HepG2 (cell line): ENCODE measurements around the gene TMBIM1. TPM values are rescaled to one million over a fixed set of nuclear protein-coding genes. Genes with fewer than 3 reads are reported as not detected.

Source experiments
- ATF7 ChIP-seq, 2 experiments: fragments of 450-650 bp in 1 of 2; sonication (generic) in 1 of 2; formaldehyde crosslinking in 1 of 2; IDR thresholded peaks; 2 replicates each; pipeline versions ENCODE4 v1.4.0 to v1.6.1; 2016 to 2020; ENCODE audit warnings: antibody characterized with exemption in 1 of 2, mild to moderate bottlenecking in 1 of 2, missing genetic modification reagents in 1 of 2
- BRCA1 ChIP-seq: sonication (generic); formaldehyde crosslinking; IDR thresholded peaks from 2 replicates; pipeline ENCODE4 v1.4.0; 2020; ENCODE audit warnings: missing genetic modification reagents
- ELF1 ChIP-seq: sonication (generic); formaldehyde crosslinking; IDR thresholded peaks from 2 replicates; pipeline ENCODE4 v1.4.0; 2020; ENCODE audit warnings: missing genetic modification reagents
- EP300 ChIP-seq, 3 experiments: sonication (generic) in 1 of 3; formaldehyde crosslinking in 1 of 3; IDR thresholded peaks; 2 replicates each; pipeline versions ENCODE4 v1.5.1 to v1.6.1; 2011 to 2020; ENCODE audit warnings: low read depth in 2 of 3, low read length in 2 of 3, borderline replicate concordance in 1 of 3, improper control_type of control experiment in 1 of 3, mild to moderate bottlenecking in 1 of 3, missing genetic modification reagents in 1 of 3, moderate library complexity in 1 of 3
- ERF ChIP-seq: IDR thresholded peaks from 2 replicates; pipeline ENCODE4 v1.6.1; 2018; ENCODE audit warnings: missing biosample characterization, missing genetic modification reagents
- FOSL1 ChIP-seq: sonication (generic); formaldehyde crosslinking; IDR thresholded peaks from 2 replicates; pipeline ENCODE4 v1.9.0; 2021; ENCODE audit warnings: missing genetic modification reagents, borderline replicate concordance
- FOXK2 ChIP-seq: fragments of 450-650 bp; IDR thresholded peaks from 2 replicates; pipeline ENCODE4 v1.6.1; 2016
- HDAC1 ChIP-seq: sonication (generic); formaldehyde crosslinking; IDR thresholded peaks from 2 replicates; pipeline ENCODE4 v1.5.1; 2020; ENCODE audit warnings: mild to moderate bottlenecking, missing genetic modification reagents
- HOXA5 ChIP-seq: sonication (generic); formaldehyde crosslinking; IDR thresholded peaks from 2 replicates; pipeline ENCODE4 v1.4.0; 2020; ENCODE audit warnings: missing genetic modification reagents
- KAT7 ChIP-seq: IDR thresholded peaks from 2 replicates; pipeline ENCODE4 v1.6.1; 2018; ENCODE audit warnings: borderline replicate concordance, missing compliant biosample characterization
- KLF11 ChIP-seq: IDR thresholded peaks from 2 replicates; pipeline ENCODE4 v1.6.1; 2016; ENCODE audit warnings: missing compliant biosample characterization
- KLF12 ChIP-seq: sonication (generic); formaldehyde crosslinking; IDR thresholded peaks from 2 replicates; pipeline ENCODE4 v1.4.0; 2020; ENCODE audit warnings: missing genetic modification reagents, borderline replicate concordance
- MBD4 ChIP-seq: IDR thresholded peaks from 2 replicates; pipeline ENCODE4 v1.6.1; 2012; ENCODE audit warnings: low read length, inconsistent platforms, borderline replicate concordance
- NRL ChIP-seq: sonication (generic); formaldehyde crosslinking; IDR thresholded peaks from 2 replicates; pipeline ENCODE4 v1.5.0; 2020; ENCODE audit warnings: missing genetic modification reagents, mild to moderate bottlenecking, moderate library complexity, borderline replicate concordance
- PAX8 ChIP-seq: sonication (generic); formaldehyde crosslinking; IDR thresholded peaks from 2 replicates; pipeline ENCODE4 v1.8.0; 2022; ENCODE audit warnings: mild to moderate bottlenecking, missing genetic modification reagents, borderline replicate concordance
- SPEN ChIP-seq: sonication (generic); formaldehyde crosslinking; IDR thresholded peaks from 2 replicates; pipeline ENCODE4 v1.5.1; 2020; ENCODE audit warnings: low read depth, mild to moderate bottlenecking, missing genetic modification reagents
- WIZ ChIP-seq: sonication (generic); formaldehyde crosslinking; IDR thresholded peaks from 2 replicates; pipeline ENCODE4 v1.5.1; 2020; ENCODE audit warnings: mild to moderate bottlenecking, missing genetic modification reagents
- ZEB1 ChIP-seq: IDR thresholded peaks from 2 replicates; pipeline ENCODE4 v1.6.1; 2012; ENCODE audit warnings: mild to moderate bottlenecking, low read depth, inconsistent platforms; ENCODE audit not compliant: insufficient replicate concordance
- ZNF615 ChIP-seq: sonication (generic); formaldehyde crosslinking; IDR thresholded peaks from 2 replicates; pipeline ENCODE4 v1.5.0; 2020; ENCODE audit warnings: mild to moderate bottlenecking, missing genetic modification reagents, borderline replicate concordance
- ZNF670 ChIP-seq: sonication (generic); formaldehyde crosslinking; IDR thresholded peaks from 2 replicates; pipeline ENCODE4 v1.8.0; 2022; ENCODE audit warnings: mild to moderate bottlenecking, missing genetic modification reagents, borderline replicate concordance
- ZNF816 ChIP-seq: sonication (generic); formaldehyde crosslinking; IDR thresholded peaks from 2 replicates; pipeline ENCODE4 v1.8.0; 2022; ENCODE audit warnings: missing genetic modification reagents, mild to moderate bottlenecking, borderline replicate concordance
- polyA plus RNA-seq, 8 experiments: library from polyadenylated mRNA; depleted of rRNA in 3 of 8; stranded (reverse) in 7 of 8; unstranded in 1 of 8; fragments of >200 nt; fragmentation: Illumina TruSeq in 4 of 8; extraction: Trizol in 4 of 8; gene quantifications; 2 replicates each; pipeline versions ENCODE4 v1.2.1 to v1.2.3, GENCODE V29; 2011 to 2016; ENCODE audit warnings: low read depth in 4 of 8, missing spikeins in 1 of 8, mixed read lengths in 1 of 8; ENCODE audit not compliant: insufficient read depth in 1 of 8
- total RNA-seq, 5 experiments: library from RNA; depleted of rRNA; stranded (reverse); fragments of >200 nt; fragmentation: Illumina TruSeq; extraction: Trizol; gene quantifications; 2 replicates each; pipeline ENCODE4 v1.2.3, GENCODE V29; 2016; ENCODE audit warnings: low read depth in 1 of 5
- TF ChIP-seq, protein P1 (sequence below): sonication (generic); formaldehyde crosslinking; IDR thresholded peaks from 2 replicates; pipeline ENCODE4 v1.8.0; 2022; ENCODE audit warnings: mild to moderate bottlenecking, missing genetic modification reagents, borderline replicate concordance
- TF ChIP-seq, protein P2 (sequence below): sonication (generic); formaldehyde crosslinking; IDR thresholded peaks from 2 replicates; pipeline ENCODE4 v1.5.1; 2020; ENCODE audit warnings: mild to moderate bottlenecking, missing genetic modification reagents, moderate library complexity
- TF ChIP-seq, protein P3 (sequence below): IDR thresholded peaks from 2 replicates; pipeline ENCODE4 v1.6.1; 2016; ENCODE audit warnings: missing genetic modification reagents, missing compliant biosample characterization
- TF ChIP-seq, protein P4 (sequence below): sonication (generic); formaldehyde crosslinking; IDR thresholded peaks from 2 replicates; pipeline ENCODE4 v1.4.0; 2020; ENCODE audit warnings: missing genetic modification reagents

Gene TMBIM1
- total and polyA plus RNA-seq, 2 of the 13 experiments (the other 11 are each of a cell fraction or from before 2014, with no cell fraction given) = 127 to 139 TPM

DNA sequence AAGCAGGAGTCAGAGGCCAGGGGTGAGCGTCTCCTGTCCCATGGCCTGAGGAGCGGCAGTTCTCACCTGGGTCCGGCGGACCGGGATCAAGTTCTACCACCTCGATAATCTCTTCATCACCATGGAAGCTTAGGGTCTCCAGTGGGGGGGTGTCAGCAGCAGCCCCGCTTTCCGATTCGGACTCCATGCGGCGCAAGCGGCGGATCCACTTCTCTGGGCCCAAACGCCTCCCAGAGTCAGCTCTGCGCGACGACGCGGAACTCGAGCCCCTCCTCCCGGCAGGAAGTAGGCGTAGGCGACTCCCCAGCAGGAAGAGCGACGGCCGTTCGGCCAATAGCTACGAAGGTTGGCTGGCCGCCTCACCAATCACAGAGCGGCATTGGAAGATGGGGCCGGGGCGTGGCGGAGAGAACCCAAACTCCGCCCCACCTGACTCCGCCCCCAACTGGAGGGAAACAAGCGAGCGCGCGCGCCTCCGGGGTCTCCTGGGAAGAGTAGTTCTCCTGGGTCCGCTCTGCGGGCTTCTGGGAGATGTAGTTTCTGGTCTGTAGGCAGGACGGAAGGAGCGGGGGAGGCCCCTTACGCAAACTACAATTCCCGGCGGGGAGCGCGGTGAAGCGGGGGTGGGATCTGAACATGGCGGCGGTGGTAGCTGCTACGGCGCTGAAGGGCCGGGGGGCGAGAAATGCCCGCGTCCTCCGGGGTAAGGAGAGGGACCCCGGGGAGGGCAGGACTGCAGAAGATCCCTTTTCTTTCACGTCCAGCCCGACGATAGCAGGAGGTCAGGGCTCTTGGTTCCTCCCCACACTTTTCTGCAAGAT lies 22.2 kb downstream of the TMBIM1 start, which contains the start of the genes AAMP and PNKD (continued):
- TF ChIP-seq, protein P1, sequence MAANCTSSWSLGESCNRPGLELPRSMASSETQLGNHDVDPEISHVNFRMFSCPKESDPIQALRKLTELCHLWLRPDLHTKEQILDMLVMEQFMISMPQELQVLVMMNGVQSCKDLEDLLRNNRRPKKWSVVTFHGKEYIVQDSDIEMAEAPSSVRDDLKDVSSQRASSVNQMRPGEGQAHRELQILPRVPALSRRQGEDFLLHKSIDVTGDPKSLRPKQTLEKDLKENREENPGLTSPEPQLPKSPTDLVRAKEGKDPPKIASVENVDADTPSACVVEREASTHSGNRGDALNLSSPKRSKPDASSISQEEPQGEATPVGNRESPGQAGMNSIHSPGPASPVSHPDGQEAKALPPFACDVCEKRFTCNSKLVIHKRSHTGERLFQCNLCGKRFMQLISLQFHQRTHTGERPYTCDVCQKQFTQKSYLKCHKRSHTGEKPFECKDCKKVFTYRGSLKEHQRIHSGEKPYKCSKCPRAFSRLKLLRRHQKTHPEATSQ (CRISPR knock-in tag) = no peak
- peak; percentile 46; the same call in 1 of the 2 replicates for TF ChIP-seq KLF11 (CRISPR knock-in tag)
- no peak for TF ChIP-seq FOSL1 (CRISPR knock-in tag)
- peak; percentile 49; the same call in 1 of the 2 replicates for TF ChIP-seq HDAC1 (CRISPR knock-in tag)
- peak; percentile 83; the same call in 1 of the 2 replicates for TF ChIP-seq BRCA1
- peak; percentile 98 for TF ChIP-seq FOXK2
- peak; percentile 44; the same call in 1 of the 2 replicates for TF ChIP-seq KLF12 (CRISPR knock-in tag)
- TF ChIP-seq, protein P2, sequence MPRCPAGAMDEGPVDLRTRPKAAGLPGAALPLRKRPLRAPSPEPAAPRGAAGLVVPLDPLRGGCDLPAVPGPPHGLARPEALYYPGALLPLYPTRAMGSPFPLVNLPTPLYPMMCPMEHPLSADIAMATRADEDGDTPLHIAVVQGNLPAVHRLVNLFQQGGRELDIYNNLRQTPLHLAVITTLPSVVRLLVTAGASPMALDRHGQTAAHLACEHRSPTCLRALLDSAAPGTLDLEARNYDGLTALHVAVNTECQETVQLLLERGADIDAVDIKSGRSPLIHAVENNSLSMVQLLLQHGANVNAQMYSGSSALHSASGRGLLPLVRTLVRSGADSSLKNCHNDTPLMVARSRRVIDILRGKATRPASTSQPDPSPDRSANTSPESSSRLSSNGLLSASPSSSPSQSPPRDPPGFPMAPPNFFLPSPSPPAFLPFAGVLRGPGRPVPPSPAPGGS (CRISPR knock-in tag) = peak; percentile 89; the same call in 1 of the 2 replicates
- no peak for TF ChIP-seq PAX8 (CRISPR knock-in tag)
- peak; percentile 71 for TF ChIP-seq ERF (CRISPR knock-in tag)
- TF ChIP-seq ZNF670 (CRISPR knock-in tag) = 0 out of 2 replicates have a peak, but pooled peaks have one; percentile 76
- no peak for TF ChIP-seq ZNF615
- 0 out of 2 replicates have a peak, but pooled peaks have one; percentile 62 for TF ChIP-seq ZNF816 (CRISPR knock-in tag)
- TF ChIP-seq, protein P3, sequence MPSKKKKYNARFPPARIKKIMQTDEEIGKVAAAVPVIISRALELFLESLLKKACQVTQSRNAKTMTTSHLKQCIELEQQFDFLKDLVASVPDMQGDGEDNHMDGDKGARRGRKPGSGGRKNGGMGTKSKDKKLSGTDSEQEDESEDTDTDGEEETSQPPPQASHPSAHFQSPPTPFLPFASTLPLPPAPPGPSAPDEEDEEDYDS = peak; percentile 78
- TF ChIP-seq ATF7 (IDR thresholded peaks at IDR 0.05) = no peak
- TF ChIP-seq ATF7 (CRISPR knock-in tag; IDR thresholded peaks at IDR 0.05) = peak; percentile 50
- TF ChIP-seq KAT7 = peak; percentile 65
- TF ChIP-seq ELF1 = peak; percentile 95
- TF ChIP-seq WIZ (CRISPR knock-in tag) = peak; percentile 96
- no peak for TF ChIP-seq MBD4
- 0 out of 4 replicates have a peak, but pooled peaks of 1 of the 2 experiments have one; percentile 47 for TF ChIP-seq EP300 (IDR thresholded peaks at IDR 0.05; ENCODE audit: low read depth in 2 of 2, low read length in 2 of 2)
- peak; percentile 16; the same call in 1 of the 2 replicates for TF ChIP-seq EP300 (CRISPR knock-in tag; IDR thresholded peaks at IDR 0.05; ENCODE audit: borderline replicate concordance)
- TF ChIP-seq, protein P4, sequence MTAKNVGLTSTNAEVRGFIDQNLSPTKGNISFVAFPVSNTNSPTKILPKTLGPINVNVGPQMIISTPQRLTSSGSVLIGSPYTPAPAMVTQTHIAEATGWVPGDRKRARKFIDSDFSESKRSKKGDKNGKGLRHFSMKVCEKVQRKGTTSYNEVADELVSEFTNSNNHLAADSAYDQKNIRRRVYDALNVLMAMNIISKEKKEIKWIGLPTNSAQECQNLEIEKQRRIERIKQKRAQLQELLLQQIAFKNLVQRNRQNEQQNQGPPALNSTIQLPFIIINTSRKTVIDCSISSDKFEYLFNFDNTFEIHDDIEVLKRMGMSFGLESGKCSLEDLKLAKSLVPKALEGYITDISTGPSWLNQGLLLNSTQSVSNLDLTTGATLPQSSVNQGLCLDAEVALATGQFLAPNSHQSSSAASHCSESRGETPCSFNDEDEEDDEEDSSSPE = peak; percentile 95
- TF ChIP-seq NRL (CRISPR knock-in tag) = peak; percentile 81
- peak; percentile 47 for TF ChIP-seq ZEB1
- TF ChIP-seq SPEN (CRISPR knock-in tag) = peak; percentile 88
- TF ChIP-seq HOXA5 (CRISPR knock-in tag) = peak; percentile 83; the same call in 1 of the 2 replicates
